Posterior vena cava (tissue), 2 donors: ENCODE measurements around the gene MBD2. TPM values are rescaled to one million over a fixed set of nuclear protein-coding genes. Genes with fewer than 3 reads are reported as not detected.
"Not testable (repeated sequence)": the region's sequence is repeated elsewhere in the genome, so short reads cannot be mapped to it uniquely, and the experiment has no call there.

Source experiments
- DNase-seq: peaks from one replicate; pipeline ENCODE4 v3.0.0-alpha.2; 2020; ENCODE audit warnings: low spot score
- intact Hi-C, 2 donors: fragments of 100-400 bp; cut with DNase I; formaldehyde crosslinking; loops; one replicate each; pipeline versions ENCODE4 v1.14.1 to v1.14.2; 2022 to 2023
- total RNA-seq, 2 donors: library from RNA; stranded (reverse); fragmentation: NEBNext Ultra II Directional; extraction: Animal tissue kit (Norgen Biotek cat#: 25700); gene quantifications; one replicate each; pipeline ENCODE4 v1.2.1, GENCODE V29; 2021
- donor health status: DM: yes; HTN: yes; CAD: no.
- donor health status: DM: yes; HTN: yes; CAD: no.

Gene MBD2
- total RNA-seq, 2 donors from 2014 or later, result 70.8 to 84.0 TPM

DNA sequence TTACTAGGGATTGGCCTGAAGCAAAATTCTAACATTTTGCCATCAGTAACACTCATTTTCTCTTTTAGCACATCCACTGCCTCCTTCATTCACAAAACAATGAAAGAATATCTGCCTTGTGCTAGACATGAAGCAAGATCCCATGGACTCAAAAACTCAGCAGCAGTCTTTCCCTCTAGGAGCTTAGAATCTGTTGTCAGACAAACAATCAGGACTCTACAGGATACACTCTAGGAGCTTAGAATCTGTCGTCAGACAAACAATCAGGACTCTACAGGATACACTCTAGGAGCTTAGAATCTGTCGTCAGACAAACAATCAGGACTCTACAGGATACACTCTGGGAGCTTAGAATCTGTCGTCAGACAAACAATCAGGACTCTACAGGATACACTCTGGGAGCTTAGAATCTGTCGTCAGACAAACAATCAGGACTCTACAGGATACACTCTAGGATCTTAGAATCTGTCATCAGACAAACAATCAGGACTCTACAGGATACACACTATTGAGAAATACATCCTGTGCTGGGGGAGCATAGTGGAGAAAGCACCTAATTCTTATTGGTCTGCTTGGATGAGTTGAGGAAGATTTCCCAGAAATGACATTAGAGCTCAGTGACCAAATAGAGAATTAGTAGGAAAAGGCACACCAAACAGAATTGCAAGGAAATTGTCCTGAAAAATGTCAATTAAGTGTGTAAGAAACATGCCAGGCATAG is 100.6 kb downstream of the MBD2 start:
- intact Hi-C loops, DNase-seq: not testable (repeated sequence)

DNA sequence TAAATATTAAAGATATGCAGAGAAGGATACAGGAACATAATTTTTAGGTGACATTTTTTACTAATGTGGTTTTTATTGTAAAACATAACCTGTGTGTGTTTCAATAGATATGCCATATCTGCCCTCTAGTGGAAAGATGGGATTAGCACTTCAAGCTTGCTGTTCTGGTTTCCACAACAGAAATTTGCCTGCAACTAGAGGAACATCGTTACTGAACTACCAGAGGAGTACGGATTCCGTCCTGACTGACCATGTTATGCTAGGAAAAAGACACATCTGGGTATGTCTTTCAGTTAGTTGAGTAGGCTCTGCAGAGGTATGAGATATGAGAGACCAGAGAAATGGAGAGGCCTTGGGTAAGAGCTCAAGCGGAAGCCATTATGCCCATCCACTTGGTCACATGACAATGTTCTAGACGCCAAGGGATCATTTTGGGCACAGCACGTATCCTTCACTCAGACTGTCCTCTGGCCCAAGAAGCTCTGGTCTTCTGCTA is 104.9 kb downstream of the MBD2 start:
- intact Hi-C loops, result no loop called here
- no peak for DNase-seq

DNA sequence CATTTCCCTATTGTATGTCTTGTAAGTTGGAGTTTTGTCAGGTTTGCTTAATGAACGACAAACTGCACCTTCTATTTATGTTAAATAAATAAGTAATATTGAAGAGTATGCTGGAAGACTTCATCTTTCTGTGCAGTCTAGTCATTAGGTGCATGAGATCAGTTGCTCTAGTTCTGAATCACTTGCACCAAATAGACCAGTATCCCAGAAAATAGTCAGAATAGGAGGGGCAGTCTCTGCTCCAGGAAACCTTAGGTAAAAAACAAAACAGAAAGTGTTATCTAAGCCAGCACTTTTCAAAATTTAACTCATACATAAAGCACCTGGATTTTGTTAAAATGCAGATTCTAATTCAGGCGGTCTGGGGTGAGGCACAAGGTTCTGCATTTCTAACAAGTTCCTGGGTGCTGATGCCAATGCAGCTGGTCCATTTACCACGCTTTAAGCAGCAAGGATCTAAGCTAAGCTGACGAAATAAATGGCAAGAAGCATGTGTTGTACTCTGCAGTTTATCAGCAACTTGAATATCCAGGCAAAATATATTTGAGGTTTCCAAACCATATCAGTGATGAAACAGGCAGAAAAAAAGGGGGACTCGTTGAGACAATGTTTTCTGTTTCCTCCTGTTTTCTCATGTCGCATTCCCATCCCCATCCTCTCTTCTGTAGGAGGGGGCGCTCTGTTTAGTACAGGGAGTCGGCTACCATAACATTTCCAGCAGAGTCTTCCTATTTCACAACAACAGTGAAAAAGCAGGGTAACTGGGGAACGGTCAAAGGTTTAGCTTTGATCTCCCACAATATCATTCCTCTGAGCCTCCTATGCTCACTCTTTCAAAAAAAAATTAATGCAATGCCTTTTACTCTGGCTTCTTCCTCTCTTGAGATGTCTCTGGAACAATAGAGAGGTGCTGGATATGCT is 106.4 kb downstream of the MBD2 start:
- intact Hi-C loops, result no loop called here
- DNase-seq, result no peak

DNA sequence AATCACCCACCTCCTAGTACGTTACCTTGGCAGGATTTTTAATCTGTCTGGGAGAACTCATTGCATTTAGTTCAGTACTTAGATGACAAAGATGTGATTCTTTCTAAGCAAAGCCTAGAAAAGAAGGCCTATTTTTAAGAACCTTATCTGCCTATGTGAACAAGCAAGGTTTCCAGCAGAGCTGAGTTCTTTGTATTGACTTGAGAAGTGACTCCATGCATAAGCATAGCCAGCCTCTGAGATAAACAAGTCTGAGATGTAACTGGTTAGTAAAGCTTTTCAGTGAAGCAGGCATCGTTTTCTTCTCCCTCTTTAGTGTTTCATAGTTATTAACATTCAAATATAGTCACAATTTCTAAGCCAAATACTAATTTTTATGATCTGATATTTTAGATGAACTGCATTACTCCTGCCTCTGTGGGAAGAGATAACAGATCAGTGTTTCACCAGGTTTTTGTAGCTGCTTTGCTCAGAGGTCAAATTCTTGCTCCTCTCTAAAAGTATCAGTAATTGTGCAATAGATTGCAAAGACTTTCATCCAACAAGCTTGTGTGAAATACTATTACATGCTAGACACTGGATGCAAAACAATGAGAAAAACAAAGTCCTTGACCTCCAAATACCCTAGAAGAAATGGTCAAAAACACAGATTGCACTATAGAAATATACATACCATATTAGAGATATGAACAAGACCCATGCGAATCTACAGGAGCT is 107.8 kb downstream of the MBD2 start:
- intact Hi-C loops, result no loop called here

DNA sequence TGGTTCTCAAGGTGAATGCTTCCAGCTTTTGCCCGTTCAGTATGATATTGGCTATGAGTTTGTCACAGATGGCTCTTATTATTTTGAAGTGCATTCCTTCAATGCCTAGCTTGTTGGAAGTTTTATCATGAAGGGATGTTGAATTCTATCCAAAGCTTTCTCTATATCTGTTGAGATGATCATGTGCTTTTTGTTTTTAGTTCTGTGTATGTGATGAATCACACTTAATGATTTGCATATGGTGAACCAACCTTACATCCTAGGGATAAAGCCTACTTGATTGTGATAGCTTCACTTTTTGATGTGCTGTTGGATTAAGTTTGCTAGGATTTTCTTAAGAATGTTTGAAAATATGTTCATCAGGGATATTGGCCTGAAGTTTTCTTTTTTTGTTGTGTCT is 112.1 kb downstream of the MBD2 start:
- intact Hi-C loops, result no loop called here

More for the DNA sequence above, 107.8 kb downstream of the MBD2 start:
- no peak for DNase-seq

DNA sequence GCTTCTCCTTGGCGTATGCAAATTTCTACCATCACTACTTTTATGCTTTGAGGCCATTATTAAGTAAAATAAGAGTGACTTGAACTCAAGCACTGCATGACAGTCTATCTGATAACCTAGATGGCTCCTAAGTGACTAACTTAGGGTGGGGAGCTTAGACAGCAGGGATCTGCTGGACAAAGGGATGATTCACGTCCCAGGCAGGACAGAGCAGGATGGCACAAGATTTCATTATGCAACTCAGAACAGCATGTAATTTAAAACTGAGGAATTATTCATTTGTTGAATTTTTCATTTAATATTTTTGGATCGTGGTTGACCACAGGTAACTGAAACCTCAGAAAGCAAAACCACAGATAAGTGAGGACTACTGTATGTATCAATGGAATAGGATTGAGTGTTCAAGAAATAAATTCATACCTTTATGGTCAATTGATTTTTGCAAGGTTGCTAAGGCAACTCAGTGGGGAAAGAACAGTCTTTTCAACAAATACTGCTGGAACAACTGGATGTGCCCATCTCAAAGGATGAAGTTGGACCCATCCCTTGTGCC is 115.3 kb downstream of the MBD2 start:
- intact Hi-C loops, result no loop called here
- DNase-seq, result no peak

More for the DNA sequence above, 112.1 kb downstream of the MBD2 start:
- DNase-seq, result no peak

DNA sequence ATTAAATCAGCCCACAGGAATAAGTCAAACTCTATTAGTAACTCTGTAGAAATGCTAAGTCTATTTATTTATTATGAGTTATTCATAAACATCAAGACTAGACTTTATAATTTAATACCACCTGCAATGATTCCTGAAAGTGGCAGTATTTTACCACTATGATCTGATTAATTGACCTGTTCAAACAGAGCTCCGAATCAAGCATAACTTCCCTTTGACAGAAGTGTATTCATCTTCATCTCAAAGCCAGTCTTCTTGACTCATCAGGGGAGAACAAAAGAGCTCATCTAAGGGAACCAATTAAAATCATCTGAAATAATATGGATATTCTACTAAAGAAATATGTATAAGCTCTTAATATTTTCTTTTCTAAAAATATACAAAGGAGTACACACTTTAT is 122.3 kb downstream of the MBD2 start:
- DNase-seq, result no peak
- intact Hi-C loops, result no loop called here

Other genes starting within 250 kb of the MBD2 start
- gene POLI, start 44.8 kb upstream of the MBD2 start, total RNA-seq, result 10 to 100 TPM; 31.6 to 35.1 TPM
- gene STARD6, start 133.2 kb upstream of the MBD2 start, total RNA-seq, result not detected
- 1 to 10 TPM; 2.2 to 2.4 TPM for gene C18orf54, start 133.2 kb upstream of the MBD2 start, total RNA-seq